ENCODE results near the gene SAMD5. TPM values are rescaled to one million over a fixed set of nuclear protein-coding genes. Genes with fewer than 3 reads are reported as not detected.

SAMD5 gene
- total RNA-seq, 1 donor from 2014 or later, result 0.06 TPM

DNA sequence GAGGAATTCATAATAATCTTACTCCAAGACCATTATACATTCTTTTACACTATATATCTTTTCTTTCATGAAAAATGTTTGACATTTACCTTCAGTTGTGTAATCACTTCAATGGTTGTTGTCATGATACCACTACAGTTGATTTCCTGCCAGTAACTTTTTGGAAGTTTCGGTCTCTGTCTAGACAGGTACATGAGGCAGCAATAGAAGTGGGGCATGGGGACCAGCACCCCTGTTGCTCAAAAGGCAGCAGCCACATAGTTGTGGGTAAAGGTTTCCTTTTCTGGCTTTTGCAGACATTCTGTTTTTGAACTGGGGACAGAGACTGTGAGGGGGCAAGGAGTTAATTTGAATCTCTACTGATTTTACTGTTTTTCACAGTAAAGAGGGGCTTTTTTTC lies 14.1 kb downstream of the SAMD5 start:
- Histone ChIP-seq H4K20me1 (ENCODE audit: low read depth) (no peaks in the 10 kb centered on the region), H3K4me2 (no peak overlapping the region), H3K9me3 (ENCODE audit: low read depth) (no peaks in the 10 kb centered on the region), H3K27ac (no peak overlapping the region), H3F3A (ENCODE audit: low read depth) (no peaks in the 10 kb centered on the region), H3K9ac (no peak overlapping the region), H3K36me3 (no peaks in the 10 kb centered on the region), H3K27me3 (no peaks in the 10 kb centered on the region), H3K4me1 (no peaks in the 10 kb centered on the region), H3K4me3 (no peak overlapping the region), H2AFZ (replicated peaks) (peak overlapping the region; percentile 66), H3K79me2 (ENCODE audit: low read depth) (no peaks in the 10 kb centered on the region)
- Mint-ChIP-seq H3K4me1 (peaks cover 2% of the 10 kb centered on the region), H3K36me3 (peaks cover 23% of the 10 kb centered on the region), H3K9me3 (peaks cover 5% of the 10 kb centered on the region), H3K27ac (no peak overlapping the region), H3K27me3 (ENCODE audit: insufficient read depth, low read depth) (no peaks in the 10 kb centered on the region), H3K4me3 (no peak overlapping the region)
- DNase-seq (ENCODE audit: low spot score), result no peak
- TF ChIP-seq EZH2phosphoT487 (IDR thresholded peaks at IDR 0.05) (no peak), EZH2 (IDR thresholded peaks at IDR 0.05) (no peak)
- TF ChIP-seq, protein P1, sequence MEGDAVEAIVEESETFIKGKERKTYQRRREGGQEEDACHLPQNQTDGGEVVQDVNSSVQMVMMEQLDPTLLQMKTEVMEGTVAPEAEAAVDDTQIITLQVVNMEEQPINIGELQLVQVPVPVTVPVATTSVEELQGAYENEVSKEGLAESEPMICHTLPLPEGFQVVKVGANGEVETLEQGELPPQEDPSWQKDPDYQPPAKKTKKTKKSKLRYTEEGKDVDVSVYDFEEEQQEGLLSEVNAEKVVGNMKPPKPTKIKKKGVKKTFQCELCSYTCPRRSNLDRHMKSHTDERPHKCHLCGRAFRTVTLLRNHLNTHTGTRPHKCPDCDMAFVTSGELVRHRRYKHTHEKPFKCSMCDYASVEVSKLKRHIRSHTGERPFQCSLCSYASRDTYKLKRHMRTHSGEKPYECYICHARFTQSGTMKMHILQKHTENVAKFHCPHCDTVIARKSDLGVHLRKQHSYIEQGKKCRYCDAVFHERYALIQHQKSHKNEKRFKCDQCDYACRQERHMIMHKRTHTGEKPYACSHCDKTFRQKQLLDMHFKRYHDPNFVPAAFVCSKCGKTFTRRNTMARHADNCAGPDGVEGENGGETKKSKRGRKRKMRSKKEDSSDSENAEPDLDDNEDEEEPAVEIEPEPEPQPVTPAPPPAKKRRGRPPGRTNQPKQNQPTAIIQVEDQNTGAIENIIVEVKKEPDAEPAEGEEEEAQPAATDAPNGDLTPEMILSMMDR (IDR thresholded peaks at IDR 0.05), result no peak

DNA sequence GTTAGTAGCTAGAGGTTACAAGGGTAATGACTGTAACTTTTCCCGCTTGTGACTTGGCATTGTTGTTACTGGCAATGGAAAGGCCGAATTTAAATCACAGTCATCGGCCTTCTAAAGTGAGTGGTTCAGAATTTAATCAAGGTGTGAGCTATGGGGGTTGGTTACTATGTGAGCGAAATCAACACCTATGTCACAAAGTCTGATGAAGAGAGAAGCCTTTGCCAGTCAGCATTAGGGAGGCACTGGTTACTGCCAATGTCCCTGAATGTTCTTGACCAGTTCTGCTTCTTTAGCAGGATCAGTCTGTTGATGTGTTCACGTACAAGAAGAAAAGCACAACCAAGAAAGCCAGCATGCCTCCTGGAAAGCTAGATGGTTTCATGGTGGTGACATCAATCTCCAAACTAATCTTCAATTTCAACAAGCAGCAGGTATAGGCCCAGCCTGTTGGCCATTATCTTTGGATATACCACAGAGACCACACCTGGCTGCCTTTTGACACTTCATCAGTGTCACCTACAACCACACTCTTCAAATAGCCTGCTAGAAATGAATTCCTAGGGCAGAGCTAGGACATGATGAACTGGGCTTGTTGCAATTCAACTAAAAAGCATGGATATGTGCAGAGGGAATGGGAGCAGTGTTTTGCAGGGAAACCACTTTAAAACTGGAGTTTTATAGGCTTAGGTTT lies 17.2 kb downstream of the SAMD5 start:
- Histone ChIP-seq H3K79me2 (ENCODE audit: low read depth) (no peaks in the 10 kb centered on the region), H3K4me3 (no peak overlapping the region), H3F3A (ENCODE audit: low read depth) (no peaks in the 10 kb centered on the region), H2AFZ (replicated peaks) (no peak overlapping the region), H3K4me1 (no peaks in the 10 kb centered on the region), H3K9ac (no peak overlapping the region), H3K36me3 (no peaks in the 10 kb centered on the region), H4K20me1 (ENCODE audit: low read depth) (no peaks in the 10 kb centered on the region), H3K4me2 (no peak overlapping the region), H3K27me3 (no peaks in the 10 kb centered on the region), H3K9me3 (ENCODE audit: low read depth) (no peaks in the 10 kb centered on the region), H3K27ac (no peak overlapping the region)
- Mint-ChIP-seq H3K27me3 (ENCODE audit: insufficient read depth, low read depth) (peaks cover 3% of the 10 kb centered on the region), H3K27ac (no peak overlapping the region), H3K4me3 (no peak overlapping the region), H3K9me3 (peaks cover 5% of the 10 kb centered on the region), H3K36me3 (peaks cover 20% of the 10 kb centered on the region), H3K4me1 (peaks cover 9% of the 10 kb centered on the region)
- TF ChIP-seq EZH2 (IDR thresholded peaks at IDR 0.05), result no peak
- TF ChIP-seq, protein P1 (IDR thresholded peaks at IDR 0.05), result no peak
- TF ChIP-seq EZH2phosphoT487 (IDR thresholded peaks at IDR 0.05), result no peak
- DNase-seq (ENCODE audit: low spot score), result no peak

DNA sequence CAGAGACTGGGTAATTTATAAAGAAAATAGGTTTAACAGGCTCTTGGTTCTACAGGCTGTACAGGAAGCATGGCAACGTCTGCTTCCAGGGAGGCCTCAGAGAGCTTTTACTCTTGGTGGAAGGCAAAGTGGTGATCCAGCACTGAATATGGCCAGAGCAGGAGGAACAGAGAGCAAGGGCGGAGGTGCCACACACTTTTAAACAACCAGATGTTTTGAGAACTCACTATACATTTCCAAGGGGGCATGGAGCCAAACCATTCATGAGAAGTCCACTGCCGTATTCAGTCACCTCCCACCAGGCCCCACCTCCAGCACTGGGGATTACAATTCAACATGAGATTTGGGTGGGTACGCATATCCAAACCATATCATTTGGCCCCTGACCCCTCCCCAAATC lies 18.7 kb downstream of the SAMD5 start:
- no peak for TF ChIP-seq EZH2phosphoT487 (IDR thresholded peaks at IDR 0.05)
- TF ChIP-seq, protein P1 (IDR thresholded peaks at IDR 0.05), result no peak
- TF ChIP-seq EZH2 (IDR thresholded peaks at IDR 0.05), result no peak
- Histone ChIP-seq H3K36me3 (no peaks in the 10 kb centered on the region), H4K20me1 (ENCODE audit: low read depth) (no peaks in the 10 kb centered on the region), H3K4me3 (no peak overlapping the region), H3K27ac (no peak overlapping the region), H3K79me2 (ENCODE audit: low read depth) (no peaks in the 10 kb centered on the region), H3K9ac (no peak overlapping the region), H3K4me1 (no peaks in the 10 kb centered on the region), H3K9me3 (ENCODE audit: low read depth) (no peaks in the 10 kb centered on the region), H3K27me3 (no peaks in the 10 kb centered on the region), H3F3A (ENCODE audit: low read depth) (no peaks in the 10 kb centered on the region), H2AFZ (replicated peaks) (no peak overlapping the region), H3K4me2 (no peak overlapping the region)
- Mint-ChIP-seq H3K27ac (no peak overlapping the region), H3K4me1 (peaks cover 11% of the 10 kb centered on the region), H3K9me3 (peaks cover 5% of the 10 kb centered on the region), H3K4me3 (no peak overlapping the region), H3K27me3 (ENCODE audit: insufficient read depth, low read depth) (peaks cover 3% of the 10 kb centered on the region), H3K36me3 (peaks cover 16% of the 10 kb centered on the region)
- no peak for DNase-seq (ENCODE audit: low spot score)

All from neural progenitor cell (in vitro differentiated cells).